Trophoblast cell (in vitro differentiated cells and primary cell): Measurements from ENCODE around the gene FRMD8.

Source experiments
- DNase-seq, 2 donors: peaks; one replicate each; pipeline ENCODE4 v3.0.0-alpha.2; 2016
- H2AFZ ChIP-seq: 2 replicates; pipeline ENCODE4 v1.6.1; 2013; ENCODE audit warnings: low read length, moderate library complexity, mild to moderate bottlenecking; ENCODE audit not compliant: insufficient read depth, poor library complexity
- H2AK5ac ChIP-seq: 2 replicates; pipeline ENCODE4 v1.6.1; 2013; ENCODE audit warnings: mild to moderate bottlenecking, low read length
- H2BK120ac ChIP-seq: 2 replicates; pipeline ENCODE4 v1.6.1; 2013; ENCODE audit warnings: low read length, mild to moderate bottlenecking, moderate library complexity; ENCODE audit not compliant: insufficient read depth, poor library complexity
- H2BK12ac ChIP-seq: 2 replicates; pipeline ENCODE4 v1.6.1; 2013; ENCODE audit warnings: mild to moderate bottlenecking, low read length, moderate library complexity
- H2BK5ac ChIP-seq: 2 replicates; pipeline ENCODE4 v1.6.1; 2013; ENCODE audit warnings: low read length, low read depth, moderate library complexity, mild to moderate bottlenecking; ENCODE audit not compliant: poor library complexity
- H3K14ac ChIP-seq: 2 replicates; pipeline ENCODE4 v1.6.1; 2013; ENCODE audit warnings: mild to moderate bottlenecking, low read length
- H3K18ac ChIP-seq: 2 replicates; pipeline ENCODE4 v1.6.1; 2013; ENCODE audit warnings: mild to moderate bottlenecking, low read length
- H3K23ac ChIP-seq: 2 replicates; pipeline ENCODE4 v1.6.1; 2013; ENCODE audit warnings: low read length
- H3K27ac ChIP-seq: 2 replicates; pipeline ENCODE4 v1.5.1; 2013; ENCODE audit warnings: low read depth, mild to moderate bottlenecking, inconsistent platforms, low read length, moderate library complexity
- H3K27me3 ChIP-seq: 2 replicates; pipeline ENCODE4 v1.6.1; 2013; ENCODE audit warnings: inconsistent platforms, mild to moderate bottlenecking, low read length, moderate library complexity; ENCODE audit not compliant: insufficient read depth
- H3K36me3 ChIP-seq, 2 experiments: 1 replicate in 1 of 2; 2 replicates in 1 of 2; pipeline ENCODE4 v1.6.1; 2013; ENCODE audit warnings: low read length in 2 of 2, mild to moderate bottlenecking in 2 of 2, moderate library complexity in 1 of 2; ENCODE audit not compliant: insufficient read depth in 2 of 2, control insufficient read depth in 1 of 2
- H3K4ac ChIP-seq: 2 replicates; pipeline ENCODE4 v1.6.1; 2013; ENCODE audit warnings: low read depth, mild to moderate bottlenecking, low read length, moderate library complexity
- H3K4me1 ChIP-seq, 2 experiments: 1 replicate in 1 of 2; 2 replicates in 1 of 2; pipeline ENCODE4 v1.6.1; 2013; ENCODE audit warnings: low read length in 2 of 2, mild to moderate bottlenecking in 2 of 2, moderate library complexity in 1 of 2; ENCODE audit not compliant: insufficient read depth in 2 of 2, control insufficient read depth in 1 of 2
- H3K4me2 ChIP-seq: 2 replicates; pipeline ENCODE4 v1.6.1; 2013; ENCODE audit warnings: inconsistent platforms, mild to moderate bottlenecking, low read length, moderate library complexity
- H3K4me3 ChIP-seq: 2 replicates; pipeline ENCODE4 v1.5.1; 2013; ENCODE audit warnings: mild to moderate bottlenecking, low read depth, low read length, inconsistent platforms
- H3K79me1 ChIP-seq: one replicate; pipeline ENCODE4 v1.6.1; 2013; ENCODE audit warnings: low read length
- H3K79me2 ChIP-seq: 2 replicates; pipeline ENCODE4 v1.6.1; 2013; ENCODE audit warnings: low read length, mild to moderate bottlenecking; ENCODE audit not compliant: control insufficient read depth, insufficient read depth, poor library complexity
- H3K9ac ChIP-seq: 2 replicates; pipeline ENCODE4 v1.6.1; 2013; ENCODE audit warnings: mild to moderate bottlenecking, low read length
- H3K9me3 ChIP-seq: 2 replicates; pipeline ENCODE4 v1.6.1; 2013; ENCODE audit warnings: low read depth, mild to moderate bottlenecking, control low read depth, inconsistent platforms, low read length; ENCODE audit not compliant: insufficient read depth
- H4K12ac ChIP-seq: 2 replicates; pipeline ENCODE4 v1.6.1; 2013; ENCODE audit warnings: low read depth, mild to moderate bottlenecking, low read length, moderate library complexity
- H4K8ac ChIP-seq: 2 replicates; pipeline ENCODE4 v1.6.1; 2013; ENCODE audit warnings: low read depth, mild to moderate bottlenecking, low read length, moderate library complexity
- H4K91ac ChIP-seq: one replicate; pipeline ENCODE4 v1.6.1; 2013; ENCODE audit warnings: low read depth, mild to moderate bottlenecking, low read length, moderate library complexity
- WGBS: extraction: QIAGEN DNeasy Blood & Tissue Kit; methylation state at CpG from one replicate; pipeline ENCODE4 v1.1.7; 2013; ENCODE audit warnings: missing lambda C conversion rate; ENCODE audit not compliant: insufficient read length, insufficient coverage; ENCODE audit errors: extremely low coverage; 5-methylcytosine and 5-hydroxymethylcytosine counted together

The FRMD8 gene

DNA sequence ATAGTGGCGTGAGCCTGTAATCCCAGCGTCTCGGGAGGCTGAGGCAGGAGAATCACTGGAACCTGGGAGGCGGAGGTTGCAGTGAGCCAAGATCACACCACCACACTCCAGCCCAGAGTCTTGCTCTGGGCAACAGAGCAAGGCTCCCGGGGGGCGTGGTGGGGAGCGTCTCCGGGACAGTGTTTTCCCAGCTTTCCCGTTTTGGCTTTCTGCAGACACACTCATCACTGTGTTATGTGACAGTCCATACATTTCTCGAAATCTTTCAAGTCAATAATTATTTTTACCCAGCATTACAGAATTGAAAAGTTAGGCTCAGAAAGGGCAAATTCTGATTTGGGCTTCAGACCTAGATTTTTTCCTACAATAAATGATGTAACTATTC, 67.9 kb downstream of the FRMD8 start:
- H3K9me3 ChIP-seq, result peaks cover 4% of the 10 kb centered on the region
- H2BK120ac ChIP-seq, result no peak overlapping the region
- no peak overlapping the region for H4K8ac ChIP-seq
- peaks cover 3% of the 10 kb centered on the region for H3K79me2 ChIP-seq
- no peak overlapping the region for H4K91ac ChIP-seq
- peaks cover 0 to 3% of the 10 kb centered on the region in 2 experiments for H3K4me1 ChIP-seq
- no peak overlapping the region for H4K12ac ChIP-seq
- H3K4me3 ChIP-seq, result no peak overlapping the region
- H3K9ac ChIP-seq, result no peak overlapping the region
- no peak overlapping the region for H3K14ac ChIP-seq
- no peaks in the 10 kb centered on the region for H3K36me3 ChIP-seq
- H2AFZ ChIP-seq, result no peak overlapping the region
- H3K18ac ChIP-seq, result no peak overlapping the region
- H2BK12ac ChIP-seq, result no peak overlapping the region
- DNase-seq, result peak in 1 of 2 donors; percentile 54
- WGBS, result no CpG with 5 or more reads among the region's 10 CpGs
- H3K4ac ChIP-seq, result no peak overlapping the region
- H3K4me2 ChIP-seq, result peak overlapping the region; percentile 66
- H3K27ac ChIP-seq, result no peak overlapping the region
- peaks cover 7% of the 10 kb centered on the region for H3K79me1 ChIP-seq
- H2AK5ac ChIP-seq, result no peak overlapping the region
- no peak overlapping the region for H2BK5ac ChIP-seq
- no peaks in the 10 kb centered on the region for H3K27me3 ChIP-seq
- H3K23ac ChIP-seq, result no peak overlapping the region

DNA sequence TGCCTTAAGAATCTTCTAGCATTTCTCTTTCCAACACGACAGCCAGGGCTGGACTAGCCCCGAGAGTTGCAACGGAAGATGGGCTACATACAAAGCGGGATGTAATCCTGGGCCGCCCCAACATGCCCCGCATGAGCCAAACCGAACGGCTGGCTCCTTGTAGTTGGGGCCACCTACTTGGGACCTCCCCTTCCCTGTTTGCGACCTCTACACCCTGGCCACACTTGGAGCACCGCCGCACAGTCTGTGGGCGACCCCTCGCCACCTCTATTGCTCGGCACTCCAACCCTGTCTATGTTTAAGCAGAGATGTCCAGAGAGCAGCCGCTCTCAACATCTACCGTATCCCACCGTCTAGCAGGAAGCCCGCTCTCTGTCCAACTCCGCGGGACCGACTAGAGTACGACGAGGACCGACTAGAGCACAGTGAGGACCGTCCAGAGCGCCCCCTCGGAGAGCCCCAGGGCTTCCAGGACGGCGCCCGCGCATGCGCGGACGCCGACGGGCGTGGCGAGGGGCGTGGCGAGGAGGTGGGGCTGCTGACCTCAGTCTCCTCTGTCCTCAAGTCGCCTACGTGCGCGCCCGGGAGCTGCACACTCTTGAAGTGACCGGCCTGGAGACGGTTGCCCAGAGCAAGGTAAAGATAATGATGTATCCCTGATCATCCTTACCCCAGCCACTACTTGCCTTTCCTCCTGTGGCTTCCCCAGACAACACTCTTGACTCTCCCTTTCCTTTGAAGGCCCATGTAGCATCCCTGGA, 68.4 kb downstream of the FRMD8 start:
- Histone ChIP-seq H3K18ac (peak overlapping the region; percentile 62), H3K79me1 (peaks cover 7% of the 10 kb centered on the region), H3K4me3 (peak overlapping the region; percentile 15), H3K4me2 (peak overlapping the region; percentile 66), H2AK5ac (no peak overlapping the region), H3K36me3 (no peaks in the 10 kb centered on the region), H3K9ac (no peak overlapping the region), H3K79me2 (peaks cover 3% of the 10 kb centered on the region), H3K14ac (peak overlapping the region; percentile 32), H2BK120ac (peak overlapping the region; percentile 28), H3K27ac (peak overlapping the region; percentile 42), H4K8ac (peak overlapping the region; percentile 69), H2BK12ac (peak overlapping the region; percentile 29), H2BK5ac (peak overlapping the region; percentile 23), H3K23ac (no peak overlapping the region), H3K27me3 (no peaks in the 10 kb centered on the region), H2AFZ (peak overlapping the region; percentile 72), H3K4me1 (peaks cover 0 to 3% of the 10 kb centered on the region in 2 experiments), H3K9me3 (peaks cover 3% of the 10 kb centered on the region), H4K91ac (peak overlapping the region; percentile 72), H3K4ac (no peak overlapping the region), H4K12ac (peak overlapping the region; percentile 37)
- WGBS, result no CpG with 5 or more reads among the region's 47 CpGs
- DNase-seq, result peak; percentile 80 to 84

DNA sequence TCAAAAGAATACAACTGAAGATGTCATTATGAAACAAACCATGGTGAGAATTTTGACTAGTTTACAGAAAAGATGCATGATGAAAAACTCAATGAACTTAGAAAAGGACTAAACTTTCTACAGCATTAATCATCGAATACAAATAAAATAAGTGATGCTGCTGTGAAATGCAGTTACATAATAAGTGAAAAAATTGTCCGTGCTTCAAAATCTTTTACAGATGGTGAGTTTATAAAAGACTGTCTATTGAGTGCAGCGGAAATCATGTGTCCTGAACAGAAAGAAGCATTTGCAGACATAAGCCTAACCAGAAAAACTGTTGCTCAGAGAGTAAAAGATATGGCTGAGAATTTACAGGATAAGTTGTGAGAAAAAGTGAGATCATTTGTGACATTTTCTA, 70.0 kb downstream of the FRMD8 start:
- Histone ChIP-seq H3K9me3 (no peaks in the 10 kb centered on the region), H3K9ac (no peak overlapping the region), H2AK5ac (no peak overlapping the region), H3K27me3 (no peaks in the 10 kb centered on the region), H3K18ac (no peak overlapping the region), H3K36me3 (no peaks in the 10 kb centered on the region), H2BK5ac (no peak overlapping the region), H2BK12ac (no peak overlapping the region), H3K79me1 (peaks cover 7% of the 10 kb centered on the region), H4K12ac (no peak overlapping the region), H2AFZ (no peak overlapping the region), H3K79me2 (peaks cover 3% of the 10 kb centered on the region), H3K4me3 (no peak overlapping the region), H4K8ac (no peak overlapping the region), H3K4me2 (no peak overlapping the region), H3K14ac (no peak overlapping the region), H3K4ac (no peak overlapping the region), H4K91ac (no peak overlapping the region), H2BK120ac (no peak overlapping the region), H3K23ac (no peak overlapping the region), H3K4me1 (peaks cover 0 to 3% of the 10 kb centered on the region in 2 experiments), H3K27ac (no peak overlapping the region)
- WGBS, result no CpG with 5 or more reads among the region's 3 CpGs
- no peak for DNase-seq

DNA sequence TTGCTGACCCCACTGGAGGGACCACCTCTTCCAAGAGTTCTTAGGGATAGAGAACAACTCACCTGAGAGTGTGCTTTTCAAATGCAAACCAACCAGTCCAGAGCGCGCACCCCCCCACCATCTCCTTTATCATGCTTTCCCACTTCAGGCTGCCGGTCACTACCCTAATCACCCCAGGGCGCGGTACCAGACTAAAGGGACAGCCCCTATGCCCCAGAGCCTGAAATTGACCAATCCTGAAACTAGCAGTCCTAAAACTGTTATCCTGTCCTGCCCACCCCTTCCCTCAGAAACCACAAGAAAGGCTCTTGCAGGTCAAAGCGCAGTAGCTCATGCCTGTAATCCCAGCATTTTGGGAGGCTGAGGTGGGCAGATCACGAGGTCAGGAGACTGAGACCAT, 73.1 kb downstream of the FRMD8 start:
- no peak overlapping the region for H4K12ac ChIP-seq
- no CpG with 5 or more reads among the region's 7 CpGs for WGBS
- no peak overlapping the region for H3K4me3 ChIP-seq
- H2AFZ ChIP-seq, result no peak overlapping the region
- no peak overlapping the region for H3K9ac ChIP-seq
- H3K36me3 ChIP-seq, result no peaks in the 10 kb centered on the region
- no peak overlapping the region for H2AK5ac ChIP-seq
- H3K27ac ChIP-seq, result no peak overlapping the region
- no peaks in the 10 kb centered on the region for H3K27me3 ChIP-seq
- H3K4me1 ChIP-seq, result peaks cover 0 to 3% of the 10 kb centered on the region in 2 experiments
- DNase-seq, result peak in 1 of 2 donors; percentile 7
- no peak overlapping the region for H3K4ac ChIP-seq
- no peak overlapping the region for H3K14ac ChIP-seq
- no peak overlapping the region for H3K23ac ChIP-seq
- H3K79me2 ChIP-seq, result peaks cover 3% of the 10 kb centered on the region
- H2BK5ac ChIP-seq, result no peak overlapping the region
- H3K18ac ChIP-seq, result no peak overlapping the region
- H2BK120ac ChIP-seq, result no peak overlapping the region
- no peak overlapping the region for H2BK12ac ChIP-seq
- peaks cover 7% of the 10 kb centered on the region for H3K79me1 ChIP-seq
- H3K4me2 ChIP-seq, result no peak overlapping the region
- no peak overlapping the region for H4K8ac ChIP-seq
- no peaks in the 10 kb centered on the region for H3K9me3 ChIP-seq
- H4K91ac ChIP-seq, result no peak overlapping the region
